ENCODE results near the gene CDSN. TPM values are rescaled to one million over a fixed set of nuclear protein-coding genes. Genes with fewer than 3 reads are reported as not detected.
"Not testable (repeated sequence)": the region's sequence is repeated elsewhere in the genome, so short reads cannot be mapped to it uniquely, and the experiment has no call there.

Gene CDSN
- total RNA-seq = not detected

GRCh38 chr6:31120151-31120915 is at the start of gene CDSN:
Gene CDSN (minus strand): TSS chr6:31120446. CDS start chr6:31120419, 27 bp downstream.
- TF ChIP-seq, protein P1, sequence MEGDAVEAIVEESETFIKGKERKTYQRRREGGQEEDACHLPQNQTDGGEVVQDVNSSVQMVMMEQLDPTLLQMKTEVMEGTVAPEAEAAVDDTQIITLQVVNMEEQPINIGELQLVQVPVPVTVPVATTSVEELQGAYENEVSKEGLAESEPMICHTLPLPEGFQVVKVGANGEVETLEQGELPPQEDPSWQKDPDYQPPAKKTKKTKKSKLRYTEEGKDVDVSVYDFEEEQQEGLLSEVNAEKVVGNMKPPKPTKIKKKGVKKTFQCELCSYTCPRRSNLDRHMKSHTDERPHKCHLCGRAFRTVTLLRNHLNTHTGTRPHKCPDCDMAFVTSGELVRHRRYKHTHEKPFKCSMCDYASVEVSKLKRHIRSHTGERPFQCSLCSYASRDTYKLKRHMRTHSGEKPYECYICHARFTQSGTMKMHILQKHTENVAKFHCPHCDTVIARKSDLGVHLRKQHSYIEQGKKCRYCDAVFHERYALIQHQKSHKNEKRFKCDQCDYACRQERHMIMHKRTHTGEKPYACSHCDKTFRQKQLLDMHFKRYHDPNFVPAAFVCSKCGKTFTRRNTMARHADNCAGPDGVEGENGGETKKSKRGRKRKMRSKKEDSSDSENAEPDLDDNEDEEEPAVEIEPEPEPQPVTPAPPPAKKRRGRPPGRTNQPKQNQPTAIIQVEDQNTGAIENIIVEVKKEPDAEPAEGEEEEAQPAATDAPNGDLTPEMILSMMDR (IDR thresholded peaks at IDR 0.05) = no peak
- TF ChIP-seq EP300 (IDR thresholded peaks at IDR 0.05) (no peak), POLR2A (IDR thresholded peaks at IDR 0.05; ENCODE audit: low read depth) (no peak), POLR2AphosphoS5 (IDR thresholded peaks at IDR 0.05) (no peak)
- DNase-seq (ENCODE audit: extremely low spot score) = no peak

GRCh38 chr6:31169123-31169857 is 49.0 kb upstream of the CDSN start:
- peaks cover 0 to 8% (median 0%) of the 10 kb centered on the region in 4 donors for H3K27me3 ChIP-seq
- intact Hi-C loops (cut with DNase I) = no loop called here
- H3K4me3 ChIP-seq = no peak overlapping the region
- TF ChIP-seq, protein P1 (IDR thresholded peaks at IDR 0.05) = no peak
- no peak for TF ChIP-seq EP300 (IDR thresholded peaks at IDR 0.05)
- no peak for TF ChIP-seq POLR2AphosphoS5 (IDR thresholded peaks at IDR 0.05)
- no peak for TF ChIP-seq POLR2A (IDR thresholded peaks at IDR 0.05; ENCODE audit: low read depth)
- no peaks in the 10 kb centered on the region for H3K36me3 ChIP-seq
- H3K9me3 ChIP-seq = no peaks in the 10 kb centered on the region
- no peak overlapping the region for H3K27ac ChIP-seq (replicated peaks in 1 of 4)
- H3K4me1 ChIP-seq = peaks cover 0 to 4% (median 0%) of the 10 kb centered on the region in 4 donors
- WGBS = 77% methylated on average over 10 of the region's 10 CpGs
- DNase-seq (ENCODE audit: extremely low spot score) = no peak

More at GRCh38 chr6:31120151-31120915, at the start of gene CDSN:
- Histone ChIP-seq H3K27ac (replicated peaks in 1 of 4) (no peak within 1 kb of the TSS), H3K4me3 (no peak within 1 kb of the TSS), H3K27me3 (no peaks in the 10 kb centered on the region), H3K9me3 (no peaks in the 10 kb centered on the region), H3K36me3 (no peaks in the 10 kb centered on the region), H3K4me1 (peaks cover 30 to 69% (median 45%) of the 10 kb centered on the region in 4 donors)
- intact Hi-C loops (cut with DNase I) = no loop called here
- WGBS = 84% methylated on average over 23 of the region's 26 CpGs

DNA sequence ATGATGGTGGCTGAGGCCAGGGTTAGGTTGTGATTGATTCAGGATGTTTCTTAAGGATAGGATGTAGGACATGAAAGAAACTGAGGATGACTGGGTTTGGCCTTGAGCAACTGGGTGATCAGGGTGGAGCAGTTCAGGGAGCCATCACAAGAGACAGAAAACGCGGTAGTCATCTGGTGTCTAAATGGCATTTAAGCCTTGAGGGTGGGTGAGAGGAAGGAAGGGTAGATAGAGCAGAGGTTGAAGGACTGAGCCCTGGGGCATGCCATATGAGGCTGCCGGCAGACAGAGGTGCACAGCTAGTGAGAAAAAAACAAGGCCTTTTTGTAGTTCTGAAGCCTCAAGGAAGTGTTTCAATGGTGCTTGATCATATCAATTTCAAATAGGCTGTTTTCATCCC is 48.4 kb upstream of the CDSN start:
- 84% methylated on average over 3 of the region's 3 CpGs for WGBS
- Histone ChIP-seq H3K4me3 (no peak overlapping the region), H3K27ac (replicated peaks in 1 of 4) (no peak overlapping the region), H3K4me1 (peaks cover 0 to 4% (median 0%) of the 10 kb centered on the region in 4 donors), H3K36me3 (no peaks in the 10 kb centered on the region), H3K27me3 (peaks cover 0 to 8% (median 0%) of the 10 kb centered on the region in 4 donors), H3K9me3 (no peaks in the 10 kb centered on the region)
- intact Hi-C loops (cut with DNase I) = no loop called here
- DNase-seq (ENCODE audit: extremely low spot score) = no peak
- TF ChIP-seq POLR2A (IDR thresholded peaks at IDR 0.05; ENCODE audit: low read depth) (no peak), POLR2AphosphoS5 (IDR thresholded peaks at IDR 0.05) (no peak), EP300 (IDR thresholded peaks at IDR 0.05) (no peak)
- TF ChIP-seq, protein P1 (IDR thresholded peaks at IDR 0.05) = no peak

DNA sequence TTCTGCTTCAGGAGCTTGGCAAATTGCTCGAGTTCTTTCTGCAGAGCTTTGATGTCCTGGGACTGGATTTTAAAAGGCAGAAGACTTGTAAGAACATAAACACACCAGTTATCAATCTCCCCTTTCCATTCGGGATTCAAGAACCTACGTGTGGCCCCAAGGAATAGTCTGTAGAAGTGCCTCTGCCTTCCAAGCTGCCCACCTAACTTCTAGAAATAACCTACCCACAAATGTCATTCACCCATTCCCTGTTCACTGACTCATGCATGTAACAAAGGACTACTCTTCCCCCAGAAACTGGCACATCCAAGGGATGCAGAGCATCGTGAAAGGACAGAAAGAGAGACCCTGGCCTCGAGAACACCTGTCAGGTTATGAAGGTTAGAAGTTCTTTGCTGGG is 45.7 kb upstream of the CDSN start:
- Histone ChIP-seq H3K27ac (replicated peaks in 1 of 4) (no peak overlapping the region), H3K9me3 (no peaks in the 10 kb centered on the region), H3K4me1 (no peaks in the 10 kb centered on the region), H3K36me3 (peaks cover 0 to 17% (median 8%) of the 10 kb centered on the region in 4 donors), H3K27me3 (peaks cover 0 to 8% (median 0%) of the 10 kb centered on the region in 4 donors), H3K4me3 (no peak overlapping the region)
- DNase-seq (ENCODE audit: extremely low spot score) = no peak
- 63% methylated on average over 4 of the region's 5 CpGs for WGBS
- TF ChIP-seq POLR2A (IDR thresholded peaks at IDR 0.05; ENCODE audit: low read depth) (no peak), EP300 (IDR thresholded peaks at IDR 0.05) (no peak), POLR2AphosphoS5 (IDR thresholded peaks at IDR 0.05) (no peak)
- TF ChIP-seq, protein P1 (IDR thresholded peaks at IDR 0.05) = no peak
- intact Hi-C loops (cut with DNase I) = no loop called here

GRCh38 chr6:31165064-31165832 is 45.0 kb upstream of the CDSN start:
- DNase-seq (ENCODE audit: extremely low spot score); intact Hi-C loops (cut with DNase I); H3K27ac ChIP-seq (replicated peaks in 1 of 4); H3K4me1 ChIP-seq; H3K4me3 ChIP-seq; H3K9me3 ChIP-seq; H3K27me3 ChIP-seq: not testable (repeated sequence)
- H3K36me3 ChIP-seq = peaks cover 0 to 17% (median 8%) of the 10 kb centered on the region in 4 donors
- WGBS = 80% methylated on average over 17 of the region's 17 CpGs

DNA sequence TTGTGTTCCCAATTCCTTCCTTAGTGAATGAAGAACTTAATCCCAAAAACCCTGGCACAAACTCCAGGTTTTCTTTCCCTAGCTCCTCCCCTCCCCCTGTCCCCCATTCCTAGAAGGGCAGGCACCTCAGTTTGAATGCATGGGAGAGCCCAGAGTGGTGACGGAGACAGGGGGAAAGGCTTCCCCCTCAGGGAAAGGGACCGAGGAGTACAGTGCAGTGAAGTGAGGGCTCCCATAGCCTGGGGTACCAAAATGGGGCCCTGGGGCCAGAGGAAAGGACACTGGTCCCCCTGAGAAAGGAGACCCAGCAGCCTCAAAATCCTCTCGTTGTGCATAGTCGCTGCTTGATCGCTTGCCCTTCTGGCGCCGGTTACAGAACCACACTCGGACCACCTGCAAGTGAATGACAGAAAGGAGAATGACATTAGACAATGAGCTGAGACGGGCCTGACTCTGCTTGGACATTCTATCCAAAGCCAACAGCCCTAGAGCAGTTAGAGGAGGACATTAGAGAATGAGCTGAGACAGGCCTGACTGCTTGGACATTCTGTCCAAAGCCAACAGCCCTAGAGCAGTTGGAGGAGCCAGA is 44.3 kb upstream of the CDSN start:
- DNase-seq (ENCODE audit: extremely low spot score); H3K27ac ChIP-seq (replicated peaks in 1 of 4); H3K4me3 ChIP-seq; H3K4me1 ChIP-seq; H3K9me3 ChIP-seq; intact Hi-C loops (cut with DNase I); H3K27me3 ChIP-seq: not testable (repeated sequence)
- WGBS = 100% methylated on average over 2 of the region's 9 CpGs
- H3K36me3 ChIP-seq = peaks cover 0 to 17% (median 8%) of the 10 kb centered on the region in 4 donors

All from esophagus muscularis mucosa (tissue), 4 donors.